K562 (cell line): Measurements from ENCODE around the gene NUP85. TPM values are rescaled to one million over a fixed set of nuclear protein-coding genes. Genes with fewer than 3 reads are reported as not detected.

Experiments used
- POLR2G ChIP-seq: fragments of 200-400 bp; formaldehyde crosslinking; IDR thresholded peaks from 2 replicates; pipeline ENCODE4 v1.6.1; 2017; ENCODE audit warnings: low read depth, mild to moderate bottlenecking, antibody characterized with exemption, low read length, moderate library complexity
- ZNF140 ChIP-seq: fragments of 250-450 bp; sonication (Bioruptor Pico); IDR thresholded peaks from 2 replicates; pipeline ENCODE4 v1.8.0; 2021; ENCODE audit warnings: moderate library complexity, mild to moderate bottlenecking, inconsistent platforms
- ZNF644 ChIP-seq: fragments of 200-800 bp; sonication (Bioruptor generic); IDR thresholded peaks from 2 replicates; pipeline ENCODE4 v1.6.1; 2016; ENCODE audit warnings: low read depth, missing genetic modification characterization, missing compliant biosample characterization
- polyA plus RNA-seq, 8 experiments: library from polyadenylated mRNA; depleted of rRNA in 4 of 8; stranded (reverse) in 5 of 8; unstranded in 3 of 8; fragments of >200 nt; fragmentation: Nextera tagmentation in 2 of 8; fragmentation: Illumina TruSeq in 1 of 8; extraction: Ambion mirVana in 2 of 8; extraction: Trizol in 1 of 8; gene quantifications; 2 replicates each; pipeline versions ENCODE4 v1.2.1 to v1.2.3, GENCODE V29; 2011 to 2014; ENCODE audit warnings: inconsistent platforms in 1 of 8, missing spikeins in 1 of 8
- total RNA-seq, 7 experiments: library from RNA; depleted of rRNA in 6 of 7; stranded (reverse); fragments of >200 nt in 6 of 7; fragmentation: Illumina TruSeq in 2 of 7; extraction: Trizol in 2 of 7; gene quantifications; 2 replicates each; pipeline versions ENCODE4 v1.2.1 to v1.2.3, GENCODE V29; 2011 to 2021; ENCODE audit warnings: low replicate concordance in 1 of 7
- TF ChIP-seq, protein P1 (sequence below): fragments of 200-800 bp; sonication (Bioruptor generic); IDR thresholded peaks from 2 replicates; pipeline ENCODE4 v1.6.1; 2017; ENCODE audit warnings: missing genetic modification characterization, missing compliant biosample characterization
- TF ChIP-seq, protein P2 (sequence below): fragments of 450-650 bp; formaldehyde crosslinking; IDR thresholded peaks from 2 replicates; pipeline ENCODE4 v1.4.0; 2020; ENCODE audit warnings: mild to moderate bottlenecking, moderate library complexity
- TF ChIP-seq, protein P3 (sequence below), 2 experiments: fragments of 450-650 bp in 1 of 2; sonication (generic) in 1 of 2; formaldehyde crosslinking in 1 of 2; IDR thresholded peaks; 2 replicates each; pipeline versions ENCODE4 v1.7.1 to v1.9.0; 2016 to 2022; ENCODE audit warnings: inconsistent platforms in 1 of 2, mild to moderate bottlenecking in 1 of 2, missing genetic modification reagents in 1 of 2

The NUP85 gene
- total and polyA plus RNA-seq, 9 of the 15 experiments (the other 6 are each of a cell fraction or from before 2014, with no cell fraction given): 50.2 to 177 (median 110) TPM

GRCh38 chr17:75270966-75271232 is 65.4 kb downstream of the NUP85 start, which contains the start of gene MIF4GD (continued):
- TF ChIP-seq ZNF140 (CRISPR knock-in tag) (0 out of 2 replicates have a peak, but pooled peaks have one; percentile 26), POLR2G (peak; percentile 68), ZNF644 (peak; percentile 69)
- TF ChIP-seq, protein P1, sequence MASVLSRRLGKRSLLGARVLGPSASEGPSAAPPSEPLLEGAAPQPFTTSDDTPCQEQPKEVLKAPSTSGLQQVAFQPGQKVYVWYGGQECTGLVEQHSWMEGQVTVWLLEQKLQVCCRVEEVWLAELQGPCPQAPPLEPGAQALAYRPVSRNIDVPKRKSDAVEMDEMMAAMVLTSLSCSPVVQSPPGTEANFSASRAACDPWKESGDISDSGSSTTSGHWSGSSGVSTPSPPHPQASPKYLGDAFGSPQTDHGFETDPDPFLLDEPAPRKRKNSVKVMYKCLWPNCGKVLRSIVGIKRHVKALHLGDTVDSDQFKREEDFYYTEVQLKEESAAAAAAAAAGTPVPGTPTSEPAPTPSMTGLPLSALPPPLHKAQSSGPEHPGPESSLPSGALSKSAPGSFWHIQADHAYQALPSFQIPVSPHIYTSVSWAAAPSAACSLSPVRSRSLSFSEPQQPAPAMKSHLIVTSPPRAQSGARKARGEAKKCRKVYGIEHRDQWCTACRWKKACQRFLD (CRISPR knock-in tag): peak; percentile 86; the same call in 1 of the 2 replicates
- TF ChIP-seq, protein P2, sequence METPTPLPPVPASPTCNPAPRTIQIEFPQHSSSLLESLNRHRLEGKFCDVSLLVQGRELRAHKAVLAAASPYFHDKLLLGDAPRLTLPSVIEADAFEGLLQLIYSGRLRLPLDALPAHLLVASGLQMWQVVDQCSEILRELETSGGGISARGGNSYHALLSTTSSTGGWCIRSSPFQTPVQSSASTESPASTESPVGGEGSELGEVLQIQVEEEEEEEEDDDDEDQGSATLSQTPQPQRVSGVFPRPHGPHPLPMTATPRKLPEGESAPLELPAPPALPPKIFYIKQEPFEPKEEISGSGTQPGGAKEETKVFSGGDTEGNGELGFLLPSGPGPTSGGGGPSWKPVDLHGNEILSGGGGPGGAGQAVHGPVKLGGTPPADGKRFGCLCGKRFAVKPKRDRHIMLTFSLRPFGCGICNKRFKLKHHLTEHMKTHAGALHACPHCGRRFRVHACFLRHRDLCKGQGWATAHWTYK (CRISPR knock-in tag): peak; percentile 57; the same call in 1 of the 2 replicates
- TF ChIP-seq, protein P3, sequence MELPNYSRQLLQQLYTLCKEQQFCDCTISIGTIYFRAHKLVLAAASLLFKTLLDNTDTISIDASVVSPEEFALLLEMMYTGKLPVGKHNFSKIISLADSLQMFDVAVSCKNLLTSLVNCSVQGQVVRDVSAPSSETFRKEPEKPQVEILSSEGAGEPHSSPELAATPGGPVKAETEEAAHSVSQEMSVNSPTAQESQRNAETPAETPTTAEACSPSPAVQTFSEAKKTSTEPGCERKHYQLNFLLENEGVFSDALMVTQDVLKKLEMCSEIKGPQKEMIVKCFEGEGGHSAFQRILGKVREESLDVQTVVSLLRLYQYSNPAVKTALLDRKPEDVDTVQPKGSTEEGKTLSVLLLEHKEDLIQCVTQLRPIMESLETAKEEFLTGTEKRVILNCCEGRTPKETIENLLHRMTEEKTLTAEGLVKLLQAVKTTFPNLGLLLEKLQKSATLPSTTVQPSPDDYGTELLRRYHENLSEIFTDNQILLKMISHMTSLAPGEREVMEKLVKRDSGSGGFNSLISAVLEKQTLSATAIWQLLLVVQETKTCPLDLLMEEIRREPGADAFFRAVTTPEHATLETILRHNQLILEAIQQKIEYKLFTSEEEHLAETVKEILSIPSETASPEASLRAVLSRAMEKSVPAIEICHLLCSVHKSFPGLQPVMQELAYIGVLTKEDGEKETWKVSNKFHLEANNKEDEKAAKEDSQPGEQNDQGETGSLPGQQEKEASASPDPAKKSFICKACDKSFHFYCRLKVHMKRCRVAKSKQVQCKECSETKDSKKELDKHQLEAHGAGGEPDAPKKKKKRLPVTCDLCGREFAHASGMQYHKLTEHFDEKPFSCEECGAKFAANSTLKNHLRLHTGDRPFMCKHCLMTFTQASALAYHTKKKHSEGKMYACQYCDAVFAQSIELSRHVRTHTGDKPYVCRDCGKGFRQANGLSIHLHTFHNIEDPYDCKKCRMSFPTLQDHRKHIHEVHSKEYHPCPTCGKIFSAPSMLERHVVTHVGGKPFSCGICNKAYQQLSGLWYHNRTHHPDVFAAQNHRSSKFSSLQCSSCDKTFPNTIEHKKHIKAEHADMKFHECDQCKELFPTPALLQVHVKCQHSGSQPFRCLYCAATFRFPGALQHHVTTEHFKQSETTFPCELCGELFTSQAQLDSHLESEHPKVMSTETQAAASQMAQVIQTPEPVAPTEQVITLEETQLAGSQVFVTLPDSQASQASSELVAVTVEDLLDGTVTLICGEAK (IDR thresholded peaks at IDR 0.05): no peak
- TF ChIP-seq, protein P3 (CRISPR knock-in tag; IDR thresholded peaks at IDR 0.05): 0 out of 2 replicates have a peak, but pooled peaks have one; percentile 5
